Mammary epithelial cell (primary cell): ENCODE data around the gene RNU6-9.

Experiments used
- CTCF ChIP-seq, 2 donors: IDR thresholded peaks in 1 of 2; conservative IDR thresholded peaks in 1 of 2; 2 replicates each; pipeline ENCODE4 v1.5.1; 2011 to 2012; ENCODE audit warnings: inconsistent platforms in 2 of 2, low read length in 2 of 2, mild to moderate bottlenecking in 2 of 2, control low read depth in 1 of 2, low read depth in 1 of 2; ENCODE audit not compliant: insufficient read depth in 1 of 2; ENCODE audit errors: extremely low read depth in 1 of 2
- EZH2 ChIP-seq: IDR thresholded peaks from 2 replicates; pipeline ENCODE4 v1.6.1; 2012; ENCODE audit warnings: low read length, inconsistent platforms, borderline replicate concordance

DNA sequence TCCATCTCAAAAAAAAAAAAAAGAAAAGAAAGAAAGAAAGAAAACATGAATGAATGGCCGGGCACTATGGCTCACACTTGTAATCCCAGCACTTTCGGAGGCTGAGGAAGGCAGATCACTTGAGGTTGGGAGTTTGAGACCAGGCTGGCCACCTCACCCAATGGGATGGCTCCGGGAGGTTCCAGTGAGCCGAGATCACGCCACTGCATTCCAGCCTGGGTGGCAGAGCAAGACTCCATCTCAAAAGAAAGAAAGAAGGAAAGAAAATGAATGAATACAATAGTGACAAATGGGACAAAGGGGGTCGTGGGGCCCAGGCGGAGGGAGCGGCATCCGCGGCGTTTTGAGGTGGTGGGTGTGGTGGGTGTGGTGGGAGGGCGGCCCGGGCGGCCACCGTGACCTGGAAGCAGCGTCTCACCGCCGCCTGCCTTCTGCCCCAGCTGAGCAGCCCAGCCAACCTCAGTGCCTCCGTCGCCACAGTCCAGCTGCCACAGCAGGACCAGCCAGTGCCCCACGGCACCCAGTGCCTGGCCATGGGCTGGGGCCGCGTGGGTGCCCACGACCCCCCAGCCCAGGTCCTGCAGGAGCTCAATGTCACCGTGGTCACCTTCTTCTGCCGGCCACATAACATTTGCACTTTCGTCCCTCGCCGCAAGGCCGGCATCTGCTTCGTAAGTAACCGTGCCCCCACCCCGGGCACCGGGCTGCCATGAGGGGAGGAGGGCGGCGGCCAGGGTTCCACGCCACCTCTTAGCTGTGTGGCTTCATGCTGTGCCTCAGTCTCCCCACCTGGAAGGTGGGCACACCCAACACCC lies 47.4 kb upstream of the RNU6-9 start:
- TF ChIP-seq EZH2 (no peak), CTCF (conservative IDR thresholded peaks at IDR 0.05 in 1 of 2, IDR thresholded peaks at IDR 0.05 in 1 of 2; ENCODE audit: extremely low read depth in 1 of 2, insufficient read depth in 1 of 2, low read depth in 1 of 2, low read length in 2 of 2) (no peak)
